Upper lobe of right lung (tissue), 1 donor: ENCODE measurements around the gene NBEA. TPM values are rescaled to one million over a fixed set of nuclear protein-coding genes. Genes with fewer than 3 reads are reported as not detected.

Experiments
- ATAC-seq: fragments of 200-7000 bp; cut with Tn5 transposase; one replicate; pipeline ENCODE4 v1.9.1; 2020; ENCODE audit warnings: mild to moderate bottlenecking, moderate library complexity
- DNase-seq: peaks from one replicate; pipeline ENCODE4 v3.0.0-alpha.2; 2020
- H3K27ac ChIP-seq: fragments of 200-600 bp; one replicate; pipeline ENCODE4 v1.8.0; 2022
- H3K27me3 ChIP-seq: fragments of 200-600 bp; one replicate; pipeline ENCODE4 v1.8.0; 2022; ENCODE audit warnings: mild to moderate bottlenecking
- H3K36me3 ChIP-seq: fragments of 200-600 bp; one replicate; pipeline ENCODE4 v1.8.0; 2022
- H3K4me1 ChIP-seq: fragments of 200-600 bp; one replicate; pipeline ENCODE4 v1.8.0; 2022
- H3K4me3 ChIP-seq: fragments of 200-600 bp; one replicate; pipeline ENCODE4 v1.8.0; 2022; ENCODE audit warnings: mild to moderate bottlenecking
- H3K9me3 ChIP-seq: fragments of 200-600 bp; one replicate; pipeline ENCODE4 v1.8.0; 2022
- CTCF ChIP-seq: fragments of 200-600 bp; IDR thresholded peaks from one replicate; pipeline ENCODE4 v1.8.0; 2022; ENCODE audit warnings: antibody characterized with exemption
- intact Hi-C: fragments of 100-400 bp; cut with DNase I; formaldehyde crosslinking; loops from one replicate; pipeline ENCODE4 v1.11.0; 2022
- total RNA-seq: library from RNA; stranded (reverse); fragmentation: NEBNext Ultra II Directional; extraction: Animal tissue kit (Norgen Biotek cat#: 25700); gene quantifications from one replicate; pipeline ENCODE4 v1.2.1, GENCODE V29; 2021
- donor health status: DM: no; HTN: yes; CAD: no; lungs with severe emphysema.

NBEA gene
- total RNA-seq, 1 donor from 2014 or later, result 5.6 TPM

DNA sequence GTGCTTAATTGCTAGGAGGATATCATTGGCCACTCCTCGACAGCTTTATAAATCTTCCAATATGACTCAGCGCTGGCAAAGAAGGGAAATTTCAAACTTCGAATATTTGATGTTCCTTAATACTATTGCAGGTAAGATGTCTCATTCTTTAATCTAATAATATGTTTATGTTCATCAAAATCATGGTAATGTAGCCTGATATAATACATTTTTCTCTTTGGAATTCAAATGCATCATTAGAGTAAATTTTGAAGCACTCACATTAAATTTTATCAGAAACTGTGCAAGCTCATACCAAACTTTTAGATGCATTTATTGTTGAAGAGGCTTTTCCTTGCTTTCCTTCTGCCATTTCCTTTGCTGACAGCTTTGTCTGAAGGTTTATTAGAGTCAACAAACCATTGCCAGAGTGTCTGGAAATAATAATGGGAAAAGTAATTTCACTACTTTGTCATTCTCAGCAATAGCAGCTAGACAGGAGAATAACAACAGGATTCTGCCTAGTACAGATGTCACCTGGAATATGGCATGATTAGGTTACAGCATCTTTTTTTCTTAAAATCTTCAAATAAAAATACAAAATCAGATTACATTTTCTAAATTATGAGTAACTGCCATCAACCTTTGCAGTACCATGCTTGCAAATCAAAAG, 613.0 kb downstream of the NBEA start:
- intact Hi-C loops, result no loop called here
- H3K27me3 ChIP-seq, result no peaks in the 10 kb centered on the region
- no peak overlapping the region for H3K4me3 ChIP-seq
- no peaks in the 10 kb centered on the region for H3K36me3 ChIP-seq
- H3K9me3 ChIP-seq, result no peaks in the 10 kb centered on the region
- H3K27ac ChIP-seq, result no peak overlapping the region
- no peak for DNase-seq
- no peaks in the 10 kb centered on the region for H3K4me1 ChIP-seq
- ATAC-seq, result no peak
- no peak for TF ChIP-seq CTCF

DNA sequence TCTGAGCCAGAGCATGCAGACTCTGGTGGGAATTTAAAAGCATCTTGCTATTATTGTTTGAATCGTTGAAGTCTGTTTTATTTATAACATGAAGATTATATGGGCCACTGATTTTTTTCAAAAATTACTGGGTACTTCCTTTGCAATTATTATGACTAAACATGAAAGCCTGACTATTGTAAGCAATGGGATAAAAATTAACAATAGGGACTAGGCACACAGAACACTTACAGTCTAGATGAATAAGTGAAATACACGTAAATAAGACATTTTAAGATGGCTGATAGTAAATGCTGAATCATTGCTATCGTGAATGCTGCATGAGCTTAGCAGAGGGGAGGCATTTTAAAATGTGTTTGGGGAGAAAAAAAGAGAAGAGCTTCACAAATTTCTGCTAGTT, 615.4 kb downstream of the NBEA start:
- intact Hi-C loops, result no loop called here
- H3K36me3 ChIP-seq, result no peaks in the 10 kb centered on the region
- no peaks in the 10 kb centered on the region for H3K27me3 ChIP-seq
- TF ChIP-seq CTCF, result no peak
- no peak for DNase-seq
- no peak for ATAC-seq
- H3K4me1 ChIP-seq, result no peaks in the 10 kb centered on the region
- no peak overlapping the region for H3K27ac ChIP-seq
- H3K4me3 ChIP-seq, result no peak overlapping the region
- no peaks in the 10 kb centered on the region for H3K9me3 ChIP-seq

- H3K9me3 ChIP-seq, result no peaks in the 10 kb centered on the region
- no peak for TF ChIP-seq CTCF
- no peaks in the 10 kb centered on the region for H3K36me3 ChIP-seq
- no peak overlapping the region for H3K27ac ChIP-seq
- ATAC-seq (no peak), DNase-seq (no peak)
- no peak overlapping the region for H3K4me3 ChIP-seq
- no peaks in the 10 kb centered on the region for H3K4me1 ChIP-seq
- intact Hi-C loops, result no loop called here
- H3K27me3 ChIP-seq, result no peaks in the 10 kb centered on the region
These were observed 619.5 kb downstream of the NBEA start for GRCh38 chr13:35561540-35561939.

DNA sequence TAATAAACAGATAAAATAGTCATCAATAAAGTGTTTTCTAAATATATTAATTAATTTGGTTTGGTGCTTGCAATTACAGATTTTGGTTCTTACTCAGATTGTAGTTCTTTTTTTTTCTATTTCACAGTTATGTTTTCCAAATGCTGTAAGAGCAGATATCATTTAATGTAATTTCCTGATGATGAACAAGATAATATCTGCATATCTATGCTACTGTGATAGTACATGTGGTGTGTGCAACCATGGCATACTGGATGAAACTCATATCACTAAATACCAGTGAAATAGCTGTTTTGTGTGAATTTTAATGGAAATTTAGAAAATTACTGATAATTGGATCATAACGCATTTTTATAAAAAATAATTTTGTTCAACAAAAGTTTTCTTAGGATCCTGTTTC, 623.2 kb downstream of the NBEA start:
- intact Hi-C loops, result no loop called here
- no peaks in the 10 kb centered on the region for H3K9me3 ChIP-seq
- H3K27me3 ChIP-seq, result no peaks in the 10 kb centered on the region
- no peak overlapping the region for H3K4me3 ChIP-seq
- no peak for DNase-seq
- no peak for ATAC-seq
- H3K27ac ChIP-seq, result no peak overlapping the region
- TF ChIP-seq CTCF, result no peak
- H3K36me3 ChIP-seq, result no peaks in the 10 kb centered on the region
- no peaks in the 10 kb centered on the region for H3K4me1 ChIP-seq

DNA sequence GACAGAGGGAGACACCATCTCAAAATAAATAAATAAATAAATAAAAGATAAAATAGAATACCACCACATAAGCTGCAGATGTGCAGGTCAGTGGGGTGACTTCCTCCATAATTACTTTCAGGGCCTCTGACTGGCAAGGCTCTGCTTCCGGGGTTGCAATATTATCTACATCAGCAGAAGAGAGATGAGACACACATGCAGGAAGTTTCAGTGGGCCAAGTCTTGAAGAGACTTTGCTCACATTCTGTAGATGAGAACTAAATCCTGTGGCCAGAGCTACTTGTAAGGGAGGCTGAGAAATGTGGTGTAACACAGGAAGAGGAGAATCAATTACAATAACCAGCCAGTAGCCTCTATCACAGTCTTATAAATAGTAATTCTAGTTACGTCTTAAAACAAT, 624.3 kb downstream of the NBEA start:
- no peak for TF ChIP-seq CTCF
- intact Hi-C loops, result no loop called here
- Histone ChIP-seq H3K4me1 (no peaks in the 10 kb centered on the region), H3K27me3 (no peaks in the 10 kb centered on the region), H3K36me3 (no peaks in the 10 kb centered on the region), H3K9me3 (no peaks in the 10 kb centered on the region), H3K27ac (no peak overlapping the region), H3K4me3 (no peak overlapping the region)
- no peak for DNase-seq
- ATAC-seq, result no peak
